Gastrocnemius medialis (tissue), 4 donors: ENCODE data around the gene SLC10A7.

ENCODE experiments used
- POLR2A ChIP-seq, 2 donors: fragments of 450-650 bp; IDR thresholded peaks; one replicate each; pipeline ENCODE4 v1.6.1; 2017; ENCODE audit warnings: antibody characterized with exemption in 2 of 2, mild to moderate bottlenecking in 2 of 2, moderate library complexity in 2 of 2
- TF ChIP-seq, protein P1 (sequence below), 5 experiments: fragments of 450-650 bp in 3 of 5; fragments of 200-600 bp in 2 of 5; sonication (generic) in 2 of 5; IDR thresholded peaks in 4 of 5; conservative IDR thresholded peaks in 1 of 5; 1 replicate in 4 of 5; 2 replicates in 1 of 5; pipeline ENCODE4 v1.5.1; 2016 to 2019; ENCODE audit warnings: antibody characterized with exemption in 5 of 5, mild to moderate bottlenecking in 3 of 5, moderate library complexity in 3 of 5

GRCh38 chr4:146398896-146399445, 122.8 kb downstream of the SLC10A7 start:
- TF ChIP-seq POLR2A (IDR thresholded peaks at IDR 0.05) = no peak
- TF ChIP-seq, protein P1, sequence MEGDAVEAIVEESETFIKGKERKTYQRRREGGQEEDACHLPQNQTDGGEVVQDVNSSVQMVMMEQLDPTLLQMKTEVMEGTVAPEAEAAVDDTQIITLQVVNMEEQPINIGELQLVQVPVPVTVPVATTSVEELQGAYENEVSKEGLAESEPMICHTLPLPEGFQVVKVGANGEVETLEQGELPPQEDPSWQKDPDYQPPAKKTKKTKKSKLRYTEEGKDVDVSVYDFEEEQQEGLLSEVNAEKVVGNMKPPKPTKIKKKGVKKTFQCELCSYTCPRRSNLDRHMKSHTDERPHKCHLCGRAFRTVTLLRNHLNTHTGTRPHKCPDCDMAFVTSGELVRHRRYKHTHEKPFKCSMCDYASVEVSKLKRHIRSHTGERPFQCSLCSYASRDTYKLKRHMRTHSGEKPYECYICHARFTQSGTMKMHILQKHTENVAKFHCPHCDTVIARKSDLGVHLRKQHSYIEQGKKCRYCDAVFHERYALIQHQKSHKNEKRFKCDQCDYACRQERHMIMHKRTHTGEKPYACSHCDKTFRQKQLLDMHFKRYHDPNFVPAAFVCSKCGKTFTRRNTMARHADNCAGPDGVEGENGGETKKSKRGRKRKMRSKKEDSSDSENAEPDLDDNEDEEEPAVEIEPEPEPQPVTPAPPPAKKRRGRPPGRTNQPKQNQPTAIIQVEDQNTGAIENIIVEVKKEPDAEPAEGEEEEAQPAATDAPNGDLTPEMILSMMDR (IDR thresholded peaks at IDR 0.05 in 4 of 5, conservative IDR thresholded peaks at IDR 0.05 in 1 of 5) = no peak
